Ecto neural progenitor cell (in vitro differentiated cells): ENCODE data around the gene ZNF490.
"Not testable (repeated sequence)": the region's sequence is repeated elsewhere in the genome, so short reads cannot be mapped to it uniquely, and the experiment has no call there.

ENCODE experiments used
- DNase-seq: peaks from one replicate; pipeline ENCODE4 v3.0.0-alpha.2; 2018; ENCODE audit warnings: low spot score

ZNF490 gene

GRCh38 chr19:12621253-12622024 is 10.8 kb upstream of the ZNF490 start:
- not testable (repeated sequence) for DNase-seq

DNA sequence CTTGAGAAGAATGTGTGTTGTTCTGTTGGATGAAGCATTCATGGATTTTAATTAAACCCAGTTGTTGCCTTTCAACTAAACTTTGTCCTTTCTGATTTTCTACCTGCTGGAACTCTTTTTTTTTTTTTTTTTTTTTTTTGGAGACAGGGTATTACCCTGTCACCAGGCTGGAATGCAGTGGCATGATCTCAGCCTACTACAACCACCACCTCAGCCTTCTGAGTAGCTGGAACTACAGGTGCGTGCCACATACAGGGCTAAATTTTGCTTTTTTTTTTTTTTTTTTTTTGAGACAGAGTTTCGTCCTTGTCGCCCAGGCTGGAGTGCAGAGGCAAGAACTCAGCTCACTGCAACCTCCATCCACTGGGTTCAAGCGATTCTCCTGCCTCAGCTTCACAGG is 7.0 kb upstream of the ZNF490 start:
- DNase-seq: no peak

DNA sequence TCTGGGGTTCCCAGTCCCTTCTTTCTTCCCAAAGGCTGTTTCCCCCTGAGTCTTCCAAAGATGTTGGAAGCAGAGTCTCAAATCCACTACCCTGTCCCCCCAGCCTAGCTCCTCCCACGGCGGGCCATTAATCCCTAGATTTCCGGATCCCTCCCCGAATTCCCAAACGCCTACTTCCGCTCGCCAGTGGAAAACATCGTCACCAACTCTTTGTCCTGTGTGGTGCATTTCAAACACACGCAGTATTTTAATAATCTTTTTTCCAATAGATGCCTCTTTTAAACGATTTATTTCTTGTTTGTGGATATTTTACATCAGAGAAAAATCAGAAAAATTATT is 717 bp upstream of the ZNF490 start:
- DNase-seq: peak; percentile 73

- DNase-seq: no peak
Measured at GRCh38 chr19:12607631-12608030, 3.0 kb downstream of the ZNF490 start.

DNA sequence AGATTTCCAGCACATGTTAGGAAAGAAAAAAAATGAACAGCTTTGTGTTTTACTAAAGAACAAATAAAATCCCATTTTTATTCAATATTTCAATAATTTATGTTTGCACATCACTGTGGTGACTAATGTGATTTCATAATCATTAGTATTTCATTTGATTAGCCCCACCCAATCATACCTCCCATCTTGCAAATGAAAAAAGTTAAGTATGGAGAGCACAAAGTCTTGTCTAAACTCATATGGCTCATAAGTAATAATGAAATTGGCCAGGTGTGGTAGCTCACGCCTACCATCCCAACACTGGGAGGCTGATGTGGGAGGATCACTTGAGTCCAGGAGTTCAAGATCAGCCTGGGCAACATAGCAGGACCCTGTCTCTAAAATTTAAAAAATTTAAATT is 3.8 kb downstream of the ZNF490 start:
- no peak for DNase-seq

DNA sequence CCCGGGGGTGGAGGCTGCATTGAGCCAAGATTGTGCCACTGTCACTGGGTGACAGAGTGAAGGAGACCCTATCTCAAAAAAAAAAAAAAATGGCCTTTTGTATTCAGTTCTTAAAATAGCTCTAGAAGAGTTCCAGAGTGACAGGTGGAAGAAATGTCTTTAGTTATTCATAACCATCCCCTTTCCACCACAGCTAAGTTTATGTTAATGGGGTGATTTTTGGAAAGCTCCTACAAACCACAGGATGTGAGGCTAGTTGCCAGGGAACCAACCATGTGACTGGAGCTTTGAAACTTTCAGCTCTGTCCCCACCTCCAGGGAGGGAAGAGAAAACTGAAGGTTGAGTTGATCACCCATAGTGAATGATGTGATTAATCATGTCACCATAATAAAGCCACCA is 6.9 kb downstream of the ZNF490 start:
- no peak for DNase-seq

DNA sequence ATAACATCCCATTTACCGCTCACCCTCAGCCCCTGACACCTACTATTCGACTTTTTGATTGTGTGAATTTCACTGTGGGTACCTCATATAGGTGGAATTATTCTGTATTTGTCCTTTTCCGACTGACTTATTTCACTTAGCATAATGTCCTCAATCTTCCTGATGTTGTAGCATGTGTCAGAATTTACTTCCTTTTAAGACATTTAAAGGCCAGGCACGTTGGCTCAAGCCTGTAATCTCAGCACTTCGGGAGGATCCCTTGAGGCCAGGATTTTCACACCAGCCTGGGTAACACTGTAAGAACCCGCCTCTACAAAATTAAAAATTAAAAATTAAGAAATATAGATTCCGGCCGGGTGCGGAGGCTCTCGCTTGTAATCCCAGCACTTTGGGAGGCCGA is 13.0 kb downstream of the ZNF490 start:
- no peak for DNase-seq

- DNase-seq: no peak
Measured at GRCh38 chr19:12596927-12597548, 13.6 kb downstream of the ZNF490 start.

GRCh38 chr19:12596485-12596884 is 14.1 kb downstream of the ZNF490 start:
- DNase-seq: no peak

DNA sequence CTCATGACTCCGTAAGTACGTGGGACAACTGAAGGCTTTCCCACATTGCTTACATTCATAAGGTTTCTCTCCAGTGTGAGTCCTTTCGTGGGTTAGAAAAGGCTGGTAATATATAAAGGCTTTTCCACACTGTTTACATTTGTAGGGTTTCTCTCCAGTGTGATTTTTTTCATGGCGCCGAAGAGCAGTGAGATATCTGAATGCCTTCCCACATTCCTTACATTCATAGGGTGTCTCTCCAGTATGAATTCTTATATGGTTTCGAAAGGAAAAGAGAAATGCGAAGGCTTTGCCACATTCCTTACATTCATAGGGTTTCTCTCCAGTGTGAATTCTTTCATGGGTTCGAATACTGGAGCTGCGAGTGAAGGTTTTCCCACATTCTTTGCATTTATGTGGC is 29.5 kb downstream of the ZNF490 start:
- DNase-seq: no peak

- no peak for DNase-seq
Measured at GRCh38 chr19:12580180-12580694, 30.4 kb downstream of the ZNF490 start.

DNA sequence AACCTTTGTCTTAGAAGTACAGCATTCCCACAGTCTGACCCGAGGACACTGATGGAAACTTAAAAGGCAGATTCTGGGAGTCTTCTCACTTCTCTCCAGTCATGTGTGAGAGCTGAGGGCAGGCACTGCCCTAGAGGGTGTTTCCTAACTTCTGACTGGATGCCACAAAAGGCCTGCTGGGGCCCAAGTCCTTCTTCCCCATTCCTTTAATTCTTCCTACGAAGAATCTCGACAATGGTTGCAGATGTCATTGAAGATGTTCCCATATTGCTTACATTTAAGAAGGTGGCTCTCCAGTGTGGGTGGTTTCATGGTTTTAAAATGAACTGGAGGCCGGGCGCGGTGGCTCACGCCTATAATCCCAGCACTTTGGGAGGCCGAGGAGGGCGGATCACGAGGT is 32.0 kb downstream of the ZNF490 start:
- no peak for DNase-seq

GRCh38 chr19:12574036-12574435 is 36.6 kb downstream of the ZNF490 start:
- DNase-seq: peak; percentile 3

DNA sequence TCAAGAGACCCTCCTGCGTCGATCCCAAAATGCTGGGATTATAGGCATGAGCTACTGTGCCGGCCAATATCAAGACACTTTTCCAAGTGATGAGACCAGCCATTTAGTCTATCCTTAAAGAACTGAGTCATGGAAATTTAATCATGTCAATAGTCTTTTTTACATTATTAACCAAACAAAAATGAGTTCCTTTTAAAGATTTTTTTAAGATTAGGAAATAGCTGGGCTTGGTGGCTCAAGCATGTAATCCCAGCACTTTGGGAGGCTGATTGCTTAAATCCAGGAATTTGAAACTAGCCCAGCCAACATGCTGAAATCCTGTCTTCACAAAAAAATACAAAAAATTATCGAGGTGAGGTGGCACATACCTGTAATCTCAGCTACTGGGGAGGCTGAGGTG is 42.7 kb downstream of the ZNF490 start:
- DNase-seq: peak; percentile 1

DNA sequence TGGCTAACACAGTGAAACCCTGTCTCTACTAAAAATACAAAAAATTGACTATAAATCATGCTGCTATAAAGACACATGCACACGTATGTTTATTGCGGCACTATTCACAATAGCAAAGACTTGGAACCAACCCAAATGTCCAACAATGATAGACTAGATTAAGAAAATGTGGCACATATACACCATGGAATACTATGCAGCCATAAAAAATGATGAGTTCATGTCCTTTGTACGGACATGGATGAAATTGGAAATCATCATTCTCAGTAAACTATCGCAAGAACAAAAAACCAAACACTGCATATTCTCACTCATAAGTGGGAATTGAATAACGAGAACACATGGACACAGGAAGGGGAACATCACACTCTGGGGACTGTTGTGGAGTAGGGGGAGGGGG is 44.2 kb downstream of the ZNF490 start:
- DNase-seq: not testable (repeated sequence)

DNA sequence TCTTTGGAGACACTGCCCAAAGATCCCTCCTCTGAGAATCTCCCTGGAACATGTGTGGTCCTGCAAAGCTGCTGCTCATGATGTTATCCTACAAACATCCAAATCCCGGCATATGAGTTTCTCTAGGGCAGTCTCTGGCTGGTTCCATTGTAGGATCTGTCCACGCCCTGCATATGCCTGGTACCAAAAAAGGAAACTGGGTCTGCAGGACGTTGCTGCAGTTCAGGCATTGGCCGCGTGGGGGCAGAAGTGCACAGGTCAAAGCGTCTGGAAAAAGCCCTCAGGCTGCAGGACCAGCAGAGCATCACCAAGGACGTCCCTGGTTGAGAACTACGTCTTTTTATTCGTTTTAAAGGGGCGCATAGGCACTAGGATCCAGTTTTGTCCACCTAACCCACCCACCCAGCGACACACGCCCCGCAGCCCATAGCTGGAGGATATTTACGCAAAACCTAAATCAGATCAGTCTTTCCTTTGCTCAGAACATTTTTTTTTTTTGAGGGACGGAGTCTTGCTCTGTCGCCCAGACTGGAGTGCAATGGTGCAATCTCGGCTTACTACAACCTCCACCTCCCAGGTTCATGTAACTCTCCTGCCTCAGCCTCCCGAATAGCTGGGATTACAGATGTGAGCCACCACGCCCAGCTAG is 46.5 kb downstream of the ZNF490 start:
- peak; percentile 92 for DNase-seq

- no peak for DNase-seq
Measured at GRCh38 chr19:12555456-12555930, 55.1 kb downstream of the ZNF490 start.

GRCh38 chr19:12551060-12551832 is 59.4 kb downstream of the ZNF490 start, which contains the start of gene ZNF564:
Gene ZNF564, minus strand, starts transcription at chr19:12551482. Its CDS starts 150 bp downstream, at chr19:12551332.
- DNase-seq: peak; percentile 96

DNA sequence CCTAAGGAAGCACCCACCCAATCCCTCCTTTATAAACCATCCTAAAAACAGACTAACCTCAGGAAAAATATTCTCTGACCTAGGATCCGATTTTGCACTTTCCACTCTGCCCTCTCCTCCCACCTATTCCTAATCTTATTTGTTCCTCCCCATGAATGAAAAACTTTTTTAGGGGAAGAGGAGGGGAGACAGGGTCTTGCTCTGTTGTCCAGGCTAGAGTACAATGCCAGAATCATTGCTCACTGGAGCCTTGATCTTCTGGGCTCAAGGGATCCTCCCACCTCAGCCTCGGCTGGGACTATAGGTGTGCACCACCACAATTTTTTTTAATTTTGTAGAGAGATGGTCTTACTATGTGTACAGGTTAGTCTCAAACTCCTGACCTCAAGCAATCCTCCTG is 63.7 kb downstream of the ZNF490 start:
- no peak for DNase-seq

DNA sequence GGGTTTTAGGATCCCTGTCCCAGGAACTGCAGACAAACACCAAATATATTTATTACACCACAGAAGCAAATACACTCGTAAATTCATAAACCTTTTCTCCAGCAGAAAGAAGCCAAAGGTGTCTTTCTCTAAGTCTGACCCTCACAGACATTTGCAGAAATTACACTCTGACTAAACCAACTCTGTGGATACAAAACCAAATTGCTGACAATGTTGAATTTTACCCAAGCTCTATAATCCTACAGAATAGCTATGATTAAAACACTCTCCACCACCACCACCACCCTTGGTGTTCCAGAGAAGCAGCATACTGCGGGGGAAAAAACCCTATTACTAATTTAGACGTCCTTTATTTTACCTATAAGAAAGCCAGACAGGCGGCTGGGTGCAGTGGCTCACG is 64.5 kb downstream of the ZNF490 start:
- DNase-seq: no peak

DNA sequence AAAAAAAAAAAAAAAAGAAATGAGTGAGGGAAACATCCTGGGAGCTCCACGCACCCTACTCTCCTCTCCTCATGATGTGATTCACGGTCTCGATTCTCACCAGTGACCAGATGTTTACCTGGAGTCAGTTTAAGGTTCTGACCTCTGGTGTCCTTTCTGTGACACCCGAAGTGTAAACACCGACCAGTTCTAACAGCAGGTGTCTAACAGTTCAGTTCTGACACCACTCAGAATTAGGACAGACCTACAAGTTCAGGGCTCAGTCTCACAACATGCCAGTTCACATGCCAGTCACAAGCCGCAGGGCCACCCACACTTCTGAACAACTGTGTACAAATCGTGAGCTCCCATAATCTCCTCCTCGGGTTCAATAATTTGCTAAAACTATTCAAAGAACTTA is 65.3 kb downstream of the ZNF490 start:
- no peak for DNase-seq

DNA sequence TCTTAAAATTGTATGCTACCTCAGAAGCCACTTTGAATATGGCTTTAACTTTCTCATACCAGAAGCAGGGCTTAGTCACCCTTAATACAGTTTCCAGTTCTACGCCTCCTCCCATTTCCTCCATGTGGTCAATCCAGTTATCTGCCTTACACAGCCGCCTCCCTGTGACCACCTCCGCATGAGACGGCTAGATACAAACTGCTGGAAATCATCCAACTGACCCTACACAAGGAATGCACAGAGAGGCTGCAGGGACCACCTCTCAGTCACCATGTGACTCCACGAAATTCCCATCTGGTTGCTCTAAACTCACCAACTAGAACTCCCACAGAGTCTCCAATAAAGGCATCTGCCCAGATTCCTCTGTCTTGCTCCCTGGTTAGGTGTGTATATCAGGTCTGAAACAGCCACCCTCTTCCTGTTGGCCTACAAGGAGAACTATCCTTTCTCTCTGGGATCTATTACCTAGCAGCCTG is 66.2 kb downstream of the ZNF490 start:
- DNase-seq: no peak
